ENCODE measurements around the gene RFFL. TPM values are rescaled to one million over a fixed set of nuclear protein-coding genes. Genes with fewer than 3 reads are reported as not detected.
"Not testable (repeated sequence)": the region's sequence is repeated elsewhere in the genome, so short reads cannot be mapped to it uniquely, and the experiment has no call there.

RFFL gene
- total and polyA plus RNA-seq, 8 donors, result 19.6 to 42.0 (median 22.2) TPM

- Histone ChIP-seq H3K4me3 (no peak overlapping the region), H3K4me1 (peaks cover 0 to 11% of the 10 kb centered on the region in 2 donors), H3K9me3 (no peaks in the 10 kb centered on the region), H3K27me3 (no peaks in the 10 kb centered on the region), H3K27ac (no peak overlapping the region), H3K36me3 (peaks cover 0 to 11% of the 10 kb centered on the region in 2 donors)
- TF ChIP-seq CTCF (IDR thresholded peaks at IDR 0.05), result no peak
- intact Hi-C loops (cut with DNase I), result no loop called here
- DNase-seq (no peak), ATAC-seq (peak; percentile 57)
Observed at GRCh38 chr17:35094902-35095301, 31.4 kb upstream of the RFFL start.

- ATAC-seq; intact Hi-C loops (cut with DNase I); DNase-seq; H3K27ac ChIP-seq; H3K9me3 ChIP-seq; H3K36me3 ChIP-seq; H3K4me3 ChIP-seq; H3K27me3 ChIP-seq: not testable (repeated sequence)
- H3K4me1 ChIP-seq, result peaks cover 0 to 33% of the 10 kb centered on the region in 2 donors
Observed at GRCh38 chr17:35090707-35091106, 27.2 kb upstream of the RFFL start.

GRCh38 chr17:35089586-35090296 lies 26.2 kb upstream of the RFFL start:
- Histone ChIP-seq H3K36me3 (no peaks in the 10 kb centered on the region), H3K27me3 (no peaks in the 10 kb centered on the region), H3K4me1 (peaks cover 0 to 43% of the 10 kb centered on the region in 2 donors), H3K9me3 (no peaks in the 10 kb centered on the region), H3K4me3 (peak overlapping the region; percentile 91 to 95), H3K27ac (peak overlapping the region; percentile 81 to 94)
- intact Hi-C loops (cut with DNase I), result loop anchor here in 1 of 2 donors (10.0 kb wide), 1 partner anchor 85 kb away; no protein-coding TSS in a partner anchor
- DNase-seq (peak in 1 of 4 donors; percentile 81), ATAC-seq (peak; percentile 27)
- TF ChIP-seq CTCF (IDR thresholded peaks at IDR 0.05), result peak in 1 of 2 donors; percentile 60

GRCh38 chr17:35088881-35089585 lies 25.5 kb upstream of the RFFL start:
- peak overlapping the region; percentile 90 to 94 for H3K27ac ChIP-seq
- H3K36me3 ChIP-seq, result no peaks in the 10 kb centered on the region
- H3K9me3 ChIP-seq, result no peaks in the 10 kb centered on the region
- peaks cover 0 to 45% of the 10 kb centered on the region in 2 donors for H3K4me1 ChIP-seq
- H3K27me3 ChIP-seq, result no peaks in the 10 kb centered on the region
- DNase-seq (peak; percentile 68 to 98 (median 88)), ATAC-seq (peak; percentile 96)
- peak overlapping the region; percentile 91 to 95 for H3K4me3 ChIP-seq
- peak; percentile 89 to 90 for TF ChIP-seq CTCF (IDR thresholded peaks at IDR 0.05)
- intact Hi-C loops (cut with DNase I), result loop anchor here in 1 of 2 donors (10.0 kb wide), 1 partner anchor 84 kb away; no protein-coding TSS in a partner anchor

- H3K4me1 ChIP-seq, result peaks cover 0 to 45% of the 10 kb centered on the region in 2 donors
Observed at GRCh38 chr17:35088356-35088880, 24.9 kb upstream of the RFFL start.

More at GRCh38 chr17:35088356-35088880, 24.9 kb upstream of the RFFL start:
- no peaks in the 10 kb centered on the region for H3K9me3 ChIP-seq
- DNase-seq (peak; percentile 39 to 90 (median 62)), ATAC-seq (peak; percentile 58)
- no peaks in the 10 kb centered on the region for H3K27me3 ChIP-seq
- H3K36me3 ChIP-seq, result no peaks in the 10 kb centered on the region
- peak overlapping the region; percentile 90 to 94 for H3K27ac ChIP-seq
- TF ChIP-seq CTCF (IDR thresholded peaks at IDR 0.05), result no peak
- intact Hi-C loops (cut with DNase I), result loop anchor here in 1 of 2 donors (10.0 kb wide), 1 partner anchor 84 kb away; no protein-coding TSS in a partner anchor
- H3K4me3 ChIP-seq, result peak overlapping the region; percentile 91 to 95
